Germinal center (tissue), 1 donor: ENCODE results near the gene MRFAP1L1.

Experiments
- DNase-seq: peaks from one replicate; pipeline ENCODE4 v3.0.0; 2012; ENCODE audit warnings: mixed read lengths, low spot score

MRFAP1L1 gene

DNA sequence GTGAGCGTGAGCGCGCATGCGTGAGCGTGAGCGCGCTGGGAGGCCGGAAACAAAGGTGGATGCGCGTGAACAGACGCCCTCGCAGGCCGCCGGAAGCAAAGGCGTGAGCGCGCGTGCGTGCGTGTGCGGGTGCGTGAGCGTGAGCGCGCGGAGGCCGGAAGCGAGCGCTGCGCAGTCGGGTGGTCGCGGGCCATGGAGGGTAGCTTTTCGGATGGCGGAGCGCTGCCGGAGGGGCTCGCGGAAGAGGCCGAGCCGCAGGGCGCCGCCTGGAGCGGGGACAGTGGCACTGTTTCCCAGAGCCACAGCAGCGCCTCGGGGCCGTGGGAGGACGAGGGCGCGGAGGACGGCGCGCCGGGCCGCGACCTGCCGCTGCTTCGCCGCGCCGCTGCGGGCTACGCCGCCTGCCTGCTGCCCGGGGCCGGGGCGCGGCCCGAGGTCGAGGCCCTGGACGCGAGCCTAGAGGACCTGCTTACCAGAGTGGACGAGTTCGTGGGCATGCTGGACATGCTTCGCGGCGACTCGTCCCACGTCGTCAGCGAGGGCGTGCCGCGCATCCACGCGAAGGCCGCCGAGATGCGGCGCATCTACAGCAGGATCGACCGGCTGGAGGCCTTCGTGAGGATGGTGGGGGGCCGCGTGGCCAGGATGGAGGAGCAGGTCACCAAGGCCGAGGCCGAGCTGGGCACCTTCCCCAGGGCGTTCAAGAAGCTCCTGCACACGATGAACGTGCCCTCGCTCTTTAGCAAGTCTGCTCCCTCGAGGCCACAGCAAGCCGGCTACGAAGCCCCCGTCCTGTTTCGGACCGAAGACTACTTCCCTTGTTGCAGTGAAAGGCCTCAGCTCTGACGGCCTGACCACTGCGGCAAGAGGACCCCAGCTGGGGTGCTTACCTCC, 6.6 kb upstream of the MRFAP1L1 start, which contains the start of gene BLOC1S4:
Gene BLOC1S4, plus strand, starts transcription at position 157 of the 894 bp plus-strand sequence. Its CDS starts 36 bp downstream, at position 193.
- peak; percentile 95 for DNase-seq

DNA sequence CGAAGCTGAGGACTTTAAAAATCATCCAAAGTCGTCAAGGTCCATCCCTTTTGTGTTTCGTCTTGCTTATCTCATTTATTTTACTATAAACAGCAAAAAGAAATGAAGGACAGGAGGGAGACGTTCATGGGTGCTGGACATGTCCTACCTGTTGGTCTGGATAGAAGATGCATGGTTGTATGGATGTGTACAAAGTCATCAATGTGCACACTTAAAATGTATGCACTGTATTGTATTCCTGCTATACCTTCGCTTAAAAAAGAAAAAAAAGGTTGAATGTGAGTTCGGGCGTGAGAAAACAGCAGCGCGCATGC, 6.0 kb upstream of the MRFAP1L1 start:
- DNase-seq, result no peak

DNA sequence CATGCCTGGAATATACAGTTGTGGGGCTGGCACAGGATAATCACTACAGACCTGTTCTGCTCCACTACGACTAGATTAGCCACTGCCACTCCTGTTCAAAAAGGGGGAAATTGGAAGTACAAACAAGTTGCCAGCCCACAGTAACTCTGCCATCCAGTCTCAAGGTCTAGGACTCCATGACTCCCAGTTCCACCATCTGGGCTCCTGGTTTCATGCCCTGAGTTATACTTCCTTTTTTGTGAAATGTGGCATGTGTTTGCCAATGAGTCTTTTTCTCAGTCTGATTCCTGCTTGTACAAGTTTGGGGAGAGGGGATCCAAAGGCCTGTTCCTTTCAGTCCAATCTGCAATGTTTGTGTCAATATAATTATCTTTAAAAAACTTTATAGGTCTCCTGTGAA, 5.3 kb upstream of the MRFAP1L1 start:
- no peak for DNase-seq

DNA sequence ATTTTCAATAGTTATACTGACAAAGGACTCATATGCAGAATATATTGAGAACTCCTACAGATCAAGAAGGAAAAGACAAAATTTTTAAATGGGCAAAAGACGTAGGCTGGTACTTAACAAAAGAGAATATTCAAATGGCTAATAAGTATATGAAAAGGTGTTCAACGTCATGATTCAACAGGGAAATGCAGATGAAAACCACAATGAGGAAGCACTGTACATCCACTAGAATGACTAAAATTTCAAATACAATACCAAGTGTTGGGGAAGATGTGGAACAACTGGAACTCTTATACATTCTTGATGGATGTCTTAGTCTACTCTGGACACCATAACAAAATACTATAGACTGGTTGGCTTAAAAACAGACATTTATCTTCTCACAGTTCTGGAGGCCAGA, 1.3 kb upstream of the MRFAP1L1 start:
- DNase-seq, result no peak

DNA sequence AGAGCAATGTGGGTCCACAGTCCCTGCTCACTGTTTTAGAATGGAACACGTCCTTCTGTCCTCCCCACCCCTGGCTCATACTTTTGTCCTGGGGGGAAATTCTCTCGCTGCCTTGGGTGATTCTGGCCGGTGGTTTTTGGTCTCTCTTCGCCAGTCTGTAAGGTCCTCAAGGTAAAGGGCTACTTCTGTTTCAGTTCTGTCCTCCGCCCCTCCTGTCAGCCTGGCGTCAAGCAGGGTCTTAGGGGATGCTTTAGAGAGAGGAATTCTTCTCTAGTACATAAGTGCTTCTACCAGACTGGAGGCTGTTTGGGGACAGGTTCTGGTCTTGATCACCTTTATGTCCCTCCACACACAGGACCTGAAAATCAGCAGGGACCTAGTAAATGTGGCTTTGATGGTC, 617 bp upstream of the MRFAP1L1 start:
- no peak for DNase-seq

DNA sequence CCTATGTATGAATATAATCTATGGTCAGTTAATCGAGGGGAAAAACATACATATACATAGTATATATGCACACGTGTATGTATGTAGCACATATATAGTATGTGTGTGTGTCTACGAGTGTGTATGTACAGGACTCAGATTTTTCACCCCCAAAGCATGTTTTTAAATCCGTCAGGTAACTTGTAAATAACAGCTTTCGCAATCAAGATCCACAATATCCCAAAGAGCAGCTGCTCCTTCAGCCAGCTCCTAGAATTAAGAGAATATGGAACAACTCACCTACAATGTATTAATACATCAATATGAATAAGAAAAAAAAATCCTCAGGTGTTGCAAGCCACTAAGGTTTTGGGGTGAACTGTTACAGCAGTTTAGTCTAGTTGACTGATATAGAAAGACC, 3.5 kb downstream of the MRFAP1L1 start:
- DNase-seq, result no peak

DNA sequence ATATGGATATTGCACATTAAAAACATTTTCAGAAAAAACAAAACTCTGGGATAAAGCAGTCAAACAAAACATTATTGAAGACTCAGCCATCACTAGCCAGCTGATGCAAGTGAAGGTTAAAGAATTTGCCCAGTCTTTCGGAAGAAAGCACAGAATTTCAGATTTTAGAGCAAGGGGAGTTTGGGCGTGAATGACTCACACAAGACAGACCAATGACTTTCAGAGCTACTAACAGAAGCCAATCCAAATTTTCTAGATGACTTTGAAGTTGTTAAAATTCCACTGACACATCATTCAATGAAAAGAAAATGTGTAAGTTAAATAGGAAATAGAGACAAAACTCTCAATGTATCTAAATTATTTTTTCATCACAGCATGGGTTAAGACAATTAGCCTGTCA, 4.0 kb downstream of the MRFAP1L1 start:
- DNase-seq, result no peak

DNA sequence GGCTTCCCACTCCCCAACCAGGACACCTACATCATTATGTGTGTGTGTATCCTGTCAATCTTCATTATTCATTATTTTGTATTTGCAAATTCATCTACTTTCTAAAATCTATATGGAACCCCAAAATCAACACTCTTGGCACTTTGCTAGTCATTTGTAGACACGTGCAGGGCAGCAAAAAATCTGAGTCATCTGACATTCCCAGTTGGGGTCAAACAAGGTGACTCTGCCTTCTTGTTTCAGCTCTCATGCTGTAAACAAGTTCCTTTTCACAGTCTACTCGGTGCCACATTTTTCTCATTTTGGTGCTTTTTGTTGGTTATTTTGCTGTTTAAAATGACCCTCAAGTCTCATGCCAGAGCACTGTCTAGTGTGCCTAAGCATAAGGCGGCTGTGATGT, 5.9 kb downstream of the MRFAP1L1 start:
- DNase-seq, result no peak

DNA sequence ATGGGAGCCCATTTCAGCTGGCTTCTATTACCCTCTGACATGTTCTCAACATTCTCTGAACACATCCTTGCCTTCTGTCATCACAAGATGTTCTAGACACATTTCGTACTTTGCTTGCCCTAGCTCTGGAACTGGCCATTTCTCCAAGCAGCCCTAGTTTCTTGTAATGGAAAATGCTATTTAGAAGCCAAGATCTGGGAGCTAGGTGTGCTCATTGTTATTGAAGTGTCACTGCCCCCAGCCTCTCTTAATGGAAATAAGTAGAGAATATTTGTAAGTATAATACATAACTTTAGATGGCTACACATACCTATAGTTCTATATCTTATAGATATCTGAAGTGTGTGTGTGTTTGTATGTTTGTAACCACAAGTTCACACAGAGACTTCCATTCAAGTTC, 6.9 kb downstream of the MRFAP1L1 start:
- DNase-seq, result no peak

DNA sequence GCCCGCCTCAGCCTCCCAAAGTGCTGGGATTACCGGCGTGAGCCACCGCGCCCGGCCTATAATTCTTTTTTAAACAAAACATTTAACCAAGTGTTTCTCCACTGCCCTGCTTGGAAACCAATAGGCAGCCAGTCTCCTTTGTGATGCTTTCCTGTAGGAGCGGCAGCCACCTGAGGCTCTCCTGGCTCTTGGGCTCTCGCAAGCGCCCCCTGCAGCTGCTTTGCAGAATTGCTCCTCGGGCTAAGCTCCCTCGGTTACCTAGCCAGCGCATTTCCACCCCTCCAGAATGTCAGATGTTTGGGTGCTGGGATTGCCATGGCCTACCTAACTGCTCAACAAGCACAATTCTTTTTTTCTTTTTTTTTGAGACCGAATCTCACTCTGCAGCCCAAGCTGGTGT, 8.3 kb downstream of the MRFAP1L1 start:
- DNase-seq, result no peak

DNA sequence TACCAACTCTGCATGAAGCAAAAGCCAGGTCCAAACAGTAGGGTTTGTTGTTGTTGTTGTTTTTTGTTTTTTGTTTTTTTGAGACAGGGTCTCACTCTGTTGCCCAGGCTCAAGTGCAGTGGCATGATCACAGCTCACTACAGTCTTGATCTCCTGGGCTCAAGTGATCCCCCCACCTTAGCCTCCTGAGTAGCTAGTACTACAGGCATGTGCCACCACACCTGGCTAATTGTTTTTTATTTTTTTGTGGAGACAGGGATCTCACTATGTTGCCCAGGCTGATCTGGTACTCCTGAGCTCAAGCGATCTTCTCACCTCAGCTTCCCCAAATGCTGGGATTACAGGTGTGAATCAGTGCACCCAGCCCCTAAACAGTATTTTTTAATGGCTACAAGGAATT, 9.8 kb downstream of the MRFAP1L1 start:
- DNase-seq, result no peak

DNA sequence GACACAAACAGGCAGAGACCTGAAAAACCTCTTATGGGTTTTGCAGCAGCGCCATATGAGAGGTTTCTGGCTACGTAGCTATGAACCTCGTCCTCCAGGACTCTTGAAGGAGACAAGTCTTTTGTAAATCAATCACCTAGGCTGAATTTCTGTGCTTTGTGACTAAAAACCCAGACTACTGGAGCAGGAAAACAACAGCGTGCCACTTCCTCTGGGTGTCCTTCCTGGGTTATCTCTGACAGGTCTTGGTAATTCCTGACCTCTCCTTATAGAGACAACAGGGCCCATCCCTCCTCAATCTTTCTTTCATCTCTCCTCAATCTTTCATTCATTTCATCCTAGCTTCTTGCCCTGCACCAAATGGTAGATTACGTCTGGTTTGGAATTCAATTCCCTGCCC, 10.3 kb downstream of the MRFAP1L1 start:
- no peak for DNase-seq

DNA sequence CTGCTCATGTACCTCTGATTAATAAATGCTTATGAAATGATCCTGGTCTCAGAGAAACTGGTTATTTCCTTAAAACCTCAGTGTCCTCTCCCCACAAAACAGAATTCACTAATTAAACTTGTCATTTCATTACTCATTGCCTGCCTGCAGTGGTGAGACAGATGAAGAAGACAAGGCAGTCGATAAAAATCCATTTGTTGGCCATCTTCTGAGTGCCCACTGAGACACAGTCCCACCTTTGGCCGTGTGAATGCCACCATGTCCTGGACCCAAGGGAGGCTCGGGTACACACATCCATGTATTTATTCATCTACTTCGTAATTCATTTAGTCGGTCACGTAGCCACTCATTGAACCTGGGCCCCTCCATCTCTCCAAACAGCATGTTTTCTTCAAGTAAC, 12.5 kb downstream of the MRFAP1L1 start:
- no peak for DNase-seq

DNA sequence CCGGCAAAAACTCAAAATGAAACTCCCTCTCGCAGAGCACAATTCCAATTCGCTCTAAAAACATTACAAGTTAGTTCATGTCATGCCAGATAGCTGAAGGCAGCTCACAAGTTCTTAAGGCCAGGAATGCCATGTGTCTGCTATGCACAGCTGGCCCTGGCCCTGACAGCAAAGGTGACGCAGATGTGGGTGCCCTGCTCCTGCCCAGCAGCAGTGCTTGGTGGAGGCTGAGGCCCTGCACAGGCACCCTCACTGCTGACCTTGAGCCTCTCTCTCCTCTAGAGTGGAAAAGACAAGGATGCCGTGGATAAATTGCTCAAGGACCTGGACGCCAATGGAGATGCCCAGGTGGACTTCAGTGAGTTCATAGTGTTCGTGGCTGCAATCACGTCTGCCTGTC, 13.1 kb downstream of the MRFAP1L1 start:
- DNase-seq, result no peak

DNA sequence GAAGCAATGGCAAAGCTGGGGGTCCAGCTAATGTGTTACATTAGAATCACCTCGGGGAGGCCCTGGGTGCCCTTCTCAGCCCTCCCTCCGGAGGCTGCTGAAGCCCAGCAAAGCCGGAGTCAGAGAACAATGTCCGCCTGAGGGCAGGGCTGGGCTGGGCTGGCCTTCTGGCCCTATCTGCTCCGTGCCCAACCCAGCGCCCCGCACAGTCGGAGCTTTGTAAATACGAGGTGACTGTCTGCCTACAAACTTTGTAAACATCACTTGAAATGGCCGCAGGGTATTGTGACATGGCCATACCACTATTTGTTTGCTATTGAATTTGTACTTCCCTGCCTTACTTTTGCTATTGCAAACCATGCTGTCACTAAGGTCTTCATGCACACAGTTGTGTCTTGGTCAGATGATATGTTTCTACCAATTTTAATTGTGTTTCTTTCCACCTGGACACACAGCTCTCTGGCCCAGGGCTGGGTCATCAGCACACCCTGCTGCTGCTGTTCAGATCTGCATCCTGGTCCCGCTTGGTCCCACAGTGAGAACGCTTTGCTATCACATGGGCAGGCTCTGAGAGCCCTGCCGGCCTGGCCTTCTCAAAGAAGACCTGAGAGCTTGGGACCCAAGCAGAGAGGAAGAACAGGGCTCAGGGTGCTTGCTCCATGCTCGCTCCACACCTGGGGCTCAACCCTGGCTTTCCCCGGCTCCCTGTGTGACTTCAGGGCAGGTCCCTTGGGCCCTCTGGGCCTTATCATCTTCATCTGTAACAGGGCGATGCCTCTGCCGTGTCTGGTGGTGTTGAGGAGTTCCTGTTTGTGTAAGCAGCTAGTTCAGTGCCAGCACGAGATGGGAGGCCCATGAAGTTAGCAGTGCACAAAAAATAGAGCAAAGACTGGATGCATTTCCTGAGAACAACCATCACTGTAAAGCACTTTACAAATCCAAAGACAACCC, 13.7 kb downstream of the MRFAP1L1 start:
- no peak for DNase-seq

DNA sequence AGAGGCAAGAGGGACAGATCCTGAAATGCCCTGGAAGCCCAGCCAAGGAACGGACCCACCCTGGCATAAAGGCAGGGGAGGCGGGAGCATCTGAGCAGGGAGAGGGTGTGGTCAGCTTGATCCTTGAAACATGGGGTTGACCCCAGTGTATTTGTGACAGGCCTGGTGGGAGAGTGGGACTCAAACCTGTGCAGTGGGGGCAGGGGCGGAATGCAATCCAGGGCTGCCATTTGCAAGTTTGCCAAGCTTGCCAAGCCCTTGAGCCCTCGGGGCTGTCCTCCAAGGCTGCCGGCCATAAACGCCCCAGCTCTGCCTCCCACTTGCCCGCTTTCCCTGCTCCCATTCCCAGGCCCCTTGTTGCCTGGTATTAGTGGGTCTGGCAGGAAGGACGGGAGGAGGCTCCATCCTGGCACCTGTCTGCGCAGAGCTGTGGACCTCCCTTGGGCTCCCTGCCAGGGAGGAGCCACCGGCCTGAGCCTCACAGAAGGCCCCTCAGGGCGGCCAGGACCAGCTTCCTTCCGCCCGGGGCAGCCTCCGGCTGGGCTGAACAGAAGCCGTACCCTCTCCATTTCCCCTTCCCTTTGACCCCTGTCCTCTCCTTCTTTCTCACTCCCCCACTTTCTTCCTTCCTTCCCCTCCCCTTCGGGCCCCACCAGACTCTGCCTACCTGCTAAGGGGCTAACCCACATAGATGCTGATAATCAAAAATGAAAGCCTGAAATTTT, 15.3 kb downstream of the MRFAP1L1 start:
- DNase-seq, result no peak

DNA sequence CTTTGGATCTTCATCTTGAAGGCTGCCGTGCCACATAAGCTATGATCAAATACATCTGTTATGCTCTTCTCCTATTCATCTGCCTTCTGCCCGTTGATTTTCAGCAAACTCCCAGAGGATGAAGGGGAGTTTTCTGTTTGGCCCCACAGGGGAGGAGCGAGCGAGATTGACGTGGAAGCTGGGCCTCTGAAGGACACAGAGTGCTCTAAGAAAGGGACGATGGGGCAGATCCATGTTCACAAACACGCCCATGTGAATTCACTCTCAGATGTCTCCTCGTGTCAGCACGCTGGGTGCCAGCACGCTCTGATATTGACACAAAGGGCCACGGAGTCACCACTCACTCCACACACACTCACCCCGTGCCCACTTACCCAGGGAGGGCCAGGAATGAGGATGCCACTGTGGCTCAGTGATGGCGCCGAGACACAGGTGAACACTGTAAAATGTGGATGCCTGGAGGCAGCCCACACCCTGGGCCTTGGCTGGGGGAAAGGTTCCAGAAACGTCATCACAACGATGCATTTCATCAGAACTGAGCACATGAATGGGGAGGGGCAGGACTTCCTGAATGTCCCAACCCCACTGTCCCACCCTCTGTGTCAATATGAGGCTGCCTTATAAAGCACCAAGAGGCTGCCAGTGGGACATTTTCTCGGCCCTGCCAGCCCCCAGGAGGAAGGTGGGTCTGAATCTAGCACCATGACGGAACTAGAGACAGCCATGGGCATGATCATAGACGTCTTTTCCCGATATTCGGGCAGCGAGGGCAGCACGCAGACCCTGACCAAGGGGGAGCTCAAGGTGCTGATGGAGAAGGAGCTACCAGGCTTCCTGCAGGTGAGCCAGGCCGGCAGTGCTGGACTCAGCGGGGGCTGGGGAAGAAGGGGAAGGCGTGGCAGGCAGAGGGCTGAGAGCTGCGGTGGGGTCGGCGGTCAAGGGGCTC, 16.2 kb downstream of the MRFAP1L1 start, which contains the start of gene S100P:
Gene S100P, plus strand, starts transcription at position 648 of the 946 bp plus-strand sequence. Its CDS starts 55 bp downstream, at position 703.
- no peak for DNase-seq

DNA sequence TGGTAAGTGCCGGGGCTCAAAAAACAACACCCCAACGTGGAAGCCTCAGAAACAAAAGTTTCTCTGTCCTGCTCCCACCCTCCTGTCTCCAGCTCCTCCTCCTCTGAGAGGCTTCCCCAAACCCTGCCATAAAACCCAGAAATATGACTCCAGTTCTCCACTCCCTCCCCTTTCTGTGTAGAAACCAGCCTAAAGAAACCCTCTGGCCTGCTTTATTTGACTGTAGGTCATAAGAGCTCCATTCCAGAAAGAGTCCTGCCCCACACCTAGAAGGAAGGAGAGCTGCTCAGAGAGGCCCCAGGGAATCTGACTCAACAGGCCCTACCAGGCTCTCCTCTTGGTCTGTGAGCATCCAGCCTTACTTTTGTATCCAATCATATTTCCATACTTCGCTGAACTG, 16.9 kb downstream of the MRFAP1L1 start:
- DNase-seq, result no peak

DNA sequence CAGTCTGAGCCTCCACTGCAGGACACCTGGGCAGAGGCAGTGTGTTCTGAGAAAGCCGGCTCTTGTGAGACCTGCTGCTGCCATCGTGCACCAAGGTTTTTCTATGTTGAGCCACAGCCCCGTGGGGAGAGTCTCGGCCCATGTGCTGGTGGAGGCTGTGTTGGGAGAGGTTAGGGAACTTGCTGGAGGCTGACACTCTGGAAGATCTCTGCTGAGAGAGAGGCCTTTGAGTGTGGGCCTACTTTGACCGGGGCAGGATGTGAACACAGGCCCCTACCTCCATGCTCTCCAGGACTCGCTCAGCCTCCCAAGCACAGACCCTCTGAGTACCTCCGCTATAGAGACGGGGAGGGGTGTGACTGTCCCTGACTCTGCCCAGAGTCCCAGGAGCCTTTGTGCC, 17.3 kb downstream of the MRFAP1L1 start:
- DNase-seq, result no peak

DNA sequence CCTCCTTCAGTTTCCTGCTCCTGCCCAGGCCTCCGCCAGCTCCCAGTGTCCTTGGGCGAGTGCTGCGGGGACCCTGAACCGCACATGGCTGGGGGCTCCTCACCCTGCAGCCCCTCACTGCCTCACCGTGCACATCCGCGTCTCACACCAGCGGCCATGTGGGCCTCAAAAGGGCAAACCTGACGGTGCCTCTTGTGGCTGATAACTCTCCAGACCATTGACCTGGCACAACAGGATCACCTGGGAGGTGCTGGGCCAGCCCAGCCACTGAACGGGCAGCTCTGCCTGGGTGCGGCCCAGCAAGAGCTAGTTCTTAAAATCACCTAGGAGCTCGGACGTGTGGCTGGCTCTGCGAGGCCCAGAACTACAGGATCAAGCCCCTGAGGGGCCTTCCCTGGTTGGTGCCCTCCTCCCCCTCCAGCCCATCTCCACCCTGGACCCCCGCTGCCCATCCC, 20.1 kb downstream of the MRFAP1L1 start:
- DNase-seq, result no peak
